ENCODE data around the gene MORN5.

Gene MORN5

GRCh38 chr9:122172131-122172530, 12.4 kb downstream of the MORN5 start:
- no peak for TF ChIP-seq CTCF (conservative IDR thresholded peaks at IDR 0.05)
- H3K27ac ChIP-seq: no peak overlapping the region

GRCh38 chr9:122173670-122174069, 14.0 kb downstream of the MORN5 start:
- no peak overlapping the region for H3K27ac ChIP-seq
- no peak for TF ChIP-seq CTCF (conservative IDR thresholded peaks at IDR 0.05)

GRCh38 chr9:122176916-122177315, 17.2 kb downstream of the MORN5 start:
- TF ChIP-seq CTCF (conservative IDR thresholded peaks at IDR 0.05): no peak
- no peak overlapping the region for H3K27ac ChIP-seq

GRCh38 chr9:122179054-122179689, 19.5 kb downstream of the MORN5 start:
- no peak for TF ChIP-seq CTCF (conservative IDR thresholded peaks at IDR 0.05)
- H3K27ac ChIP-seq: no peak overlapping the region

- no peak overlapping the region for H3K27ac ChIP-seq
- TF ChIP-seq CTCF (conservative IDR thresholded peaks at IDR 0.05): no peak
These were observed 20.0 kb downstream of the MORN5 start for GRCh38 chr9:122179690-122180074.

- TF ChIP-seq CTCF (conservative IDR thresholded peaks at IDR 0.05): no peak
- no peak overlapping the region for H3K27ac ChIP-seq
These were observed 20.9 kb downstream of the MORN5 start for GRCh38 chr9:122180633-122181032.

- no peak for TF ChIP-seq CTCF (conservative IDR thresholded peaks at IDR 0.05)
- no peak overlapping the region for H3K27ac ChIP-seq
These were observed 23.8 kb downstream of the MORN5 start for GRCh38 chr9:122183501-122183900.

Measured in VCaP (cell line).